Measurements from ENCODE around the gene C20orf173. TPM values are rescaled to one million over a fixed set of nuclear protein-coding genes. Genes with fewer than 3 reads are reported as not detected.

The C20orf173 gene
- total and polyA plus RNA-seq, 2 of the 13 experiments (the other 11 are each of a cell fraction or from before 2014, with no cell fraction given) = not detected

GRCh38 chr20:35541783-35542662 lies 12.6 kb upstream of the C20orf173 start, which contains the start of gene ERGIC3 (continued):
- no peak; the same call in 1 of the 2 replicates for TF ChIP-seq ZNF20 (CRISPR knock-in tag; IDR thresholded peaks at IDR 0.05)
- TF ChIP-seq ZNF224 (CRISPR knock-in tag; IDR thresholded peaks at IDR 0.05) = peak; percentile 89
- no peak; the same call in 1 of the 2 replicates for TF ChIP-seq ZNF225 (CRISPR knock-in tag; IDR thresholded peaks at IDR 0.05)
- TF ChIP-seq TBP (CRISPR knock-in tag; IDR thresholded peaks at IDR 0.05) = 0 out of 2 replicates have a peak, but pooled peaks have one; percentile 43
- no peak for TF ChIP-seq RFX5 (IDR thresholded peaks at IDR 0.05; ENCODE audit: low read depth, low read length)
- peak; percentile 93; the same call in 1 of the 2 replicates for TF ChIP-seq ZNF709 (CRISPR knock-in tag; IDR thresholded peaks at IDR 0.05)
- 0 out of 2 replicates have a peak, but pooled peaks have one; percentile 24 for TF ChIP-seq ZNF775 (CRISPR knock-in tag; IDR thresholded peaks at IDR 0.05; ENCODE audit: borderline replicate concordance)
- TF ChIP-seq GATAD2A (CRISPR knock-in tag; IDR thresholded peaks at IDR 0.05) = peak; percentile 21; the same call in 1 of the 2 replicates
- TF ChIP-seq ZNF282 (IDR thresholded peaks at IDR 0.05; ENCODE audit: partially characterized antibody) = no peak
- no peak for TF ChIP-seq ZFP62 (CRISPR knock-in tag; IDR thresholded peaks at IDR 0.05)
- no peak for TF ChIP-seq NBN (conservative IDR thresholded peaks at IDR 0.05)
- TF ChIP-seq, protein P1, sequence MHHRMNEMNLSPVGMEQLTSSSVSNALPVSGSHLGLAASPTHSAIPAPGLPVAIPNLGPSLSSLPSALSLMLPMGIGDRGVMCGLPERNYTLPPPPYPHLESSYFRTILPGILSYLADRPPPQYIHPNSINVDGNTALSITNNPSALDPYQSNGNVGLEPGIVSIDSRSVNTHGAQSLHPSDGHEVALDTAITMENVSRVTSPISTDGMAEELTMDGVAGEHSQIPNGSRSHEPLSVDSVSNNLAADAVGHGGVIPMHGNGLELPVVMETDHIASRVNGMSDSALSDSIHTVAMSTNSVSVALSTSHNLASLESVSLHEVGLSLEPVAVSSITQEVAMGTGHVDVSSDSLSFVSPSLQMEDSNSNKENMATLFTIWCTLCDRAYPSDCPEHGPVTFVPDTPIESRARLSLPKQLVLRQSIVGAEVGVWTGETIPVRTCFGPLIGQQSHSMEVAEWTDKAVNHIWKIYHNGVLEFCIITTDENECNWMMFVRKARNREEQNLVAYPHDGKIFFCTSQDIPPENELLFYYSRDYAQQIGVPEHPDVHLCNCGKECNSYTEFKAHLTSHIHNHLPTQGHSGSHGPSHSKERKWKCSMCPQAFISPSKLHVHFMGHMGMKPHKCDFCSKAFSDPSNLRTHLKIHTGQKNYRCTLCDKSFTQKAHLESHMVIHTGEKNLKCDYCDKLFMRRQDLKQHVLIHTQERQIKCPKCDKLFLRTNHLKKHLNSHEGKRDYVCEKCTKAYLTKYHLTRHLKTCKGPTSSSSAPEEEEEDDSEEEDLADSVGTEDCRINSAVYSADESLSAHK (CRISPR knock-in tag; IDR thresholded peaks at IDR 0.05; ENCODE audit: borderline replicate concordance) = no peak
- no peak for TF ChIP-seq ZNF382 (CRISPR knock-in tag; IDR thresholded peaks at IDR 0.05; ENCODE audit: borderline replicate concordance)
- TF ChIP-seq ADNP (CRISPR knock-in tag; IDR thresholded peaks at IDR 0.05) = no peak
- peak; percentile 92 for TF ChIP-seq HIVEP1 (CRISPR knock-in tag; IDR thresholded peaks at IDR 0.05)
- TF ChIP-seq, protein P2, sequence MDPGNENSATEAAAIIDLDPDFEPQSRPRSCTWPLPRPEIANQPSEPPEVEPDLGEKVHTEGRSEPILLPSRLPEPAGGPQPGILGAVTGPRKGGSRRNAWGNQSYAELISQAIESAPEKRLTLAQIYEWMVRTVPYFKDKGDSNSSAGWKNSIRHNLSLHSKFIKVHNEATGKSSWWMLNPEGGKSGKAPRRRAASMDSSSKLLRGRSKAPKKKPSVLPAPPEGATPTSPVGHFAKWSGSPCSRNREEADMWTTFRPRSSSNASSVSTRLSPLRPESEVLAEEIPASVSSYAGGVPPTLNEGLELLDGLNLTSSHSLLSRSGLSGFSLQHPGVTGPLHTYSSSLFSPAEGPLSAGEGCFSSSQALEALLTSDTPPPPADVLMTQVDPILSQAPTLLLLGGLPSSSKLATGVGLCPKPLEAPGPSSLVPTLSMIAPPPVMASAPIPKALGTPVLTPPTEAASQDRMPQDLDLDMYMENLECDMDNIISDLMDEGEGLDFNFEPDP (CRISPR knock-in tag; conservative IDR thresholded peaks at IDR 0.05) = no peak
- no peak; the same call in none of the 2 replicates for TF ChIP-seq ARHGAP35 (CRISPR knock-in tag; IDR thresholded peaks at IDR 0.05; ENCODE audit: borderline replicate concordance)
- peak; percentile 41; the same call in 1 of the 2 replicates for TF ChIP-seq STAT6 (CRISPR knock-in tag; IDR thresholded peaks at IDR 0.05; ENCODE audit: borderline replicate concordance)
- peak in 1 of 2 experiments; percentile 60; a peak in 1 of 4 replicates for TF ChIP-seq NR2F1 (CRISPR knock-in tag; IDR thresholded peaks at IDR 0.05)
- TF ChIP-seq ZNF761 (CRISPR knock-in tag; conservative IDR thresholded peaks at IDR 0.05) = peak; percentile 50; the same call in 1 of the 2 replicates
- TF ChIP-seq KLF13 (CRISPR knock-in tag; IDR thresholded peaks at IDR 0.05) = no peak
